SK-N-SH (cell line): ENCODE measurements around the gene BMP6.

ENCODE experiments used
- TCF12 ChIP-seq: IDR thresholded peaks from 2 replicates; pipeline ENCODE4 v1.4.0; 2012
- TEAD4 ChIP-seq: IDR thresholded peaks from 2 replicates; pipeline ENCODE4 v1.4.0; 2012; ENCODE audit warnings: mild to moderate bottlenecking, borderline replicate concordance; ENCODE audit not compliant: insufficient read depth

DNA sequence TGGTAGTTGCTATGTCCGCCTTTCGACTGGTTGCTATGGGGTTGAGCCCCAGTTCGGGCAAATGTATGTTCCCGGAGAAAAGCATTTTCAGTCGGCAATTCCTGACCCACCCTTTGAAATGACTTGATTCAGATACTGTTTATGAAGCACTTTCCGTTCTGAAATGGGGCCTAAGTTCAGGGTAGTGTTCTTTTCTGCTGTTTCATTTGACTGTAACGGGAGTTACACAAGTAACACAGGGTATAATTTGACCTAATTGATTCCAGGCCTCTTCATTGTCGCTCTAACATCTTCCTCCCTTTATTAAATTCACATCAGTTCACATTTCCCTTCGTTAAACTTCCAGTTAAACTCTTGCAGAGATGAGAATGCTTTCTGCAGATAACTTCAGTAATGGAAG lies 85.5 kb downstream of the BMP6 start:
- no peak for TF ChIP-seq TEAD4
- TF ChIP-seq TCF12 = no peak
